Measurements from ENCODE around the gene SLC25A1. TPM values are rescaled to one million over a fixed set of nuclear protein-coding genes. Genes with fewer than 3 reads are reported as not detected.

The SLC25A1 gene
- total and polyA plus RNA-seq, 2 experiments from 2014 or later, result 141 to 242 TPM

GRCh38 chr22:19216579-19216978 is 38.0 kb upstream of the SLC25A1 start:
- no peak for ATAC-seq
- no peaks in the 10 kb centered on the region for H3F3A ChIP-seq (replicated peaks; ENCODE audit: low read depth)
- H3K27ac Mint-ChIP-seq, result no peak overlapping the region

More at GRCh38 chr22:19216579-19216978, 38.0 kb upstream of the SLC25A1 start:
- no peaks in the 10 kb centered on the region for H3K36me3 ChIP-seq (ENCODE audit: insufficient read depth)
- peaks cover 29% of the 10 kb centered on the region for H3K4me1 ChIP-seq (ENCODE audit: insufficient read depth)
- H3K4me2 ChIP-seq, result no peak overlapping the region
- Mint-ChIP-seq H3K9me3 (no peaks in the 10 kb centered on the region; the same call in 2 of the 3 replicates), H3K36me3 (ENCODE audit: low read depth) (peaks cover 15% of the 10 kb centered on the region), H3K27me3 (ENCODE audit: insufficient read depth, low read depth, poor library complexity) (peaks cover 6% of the 10 kb centered on the region), H3K4me3 (no peak overlapping the region), H3K4me1 (peaks cover 55% of the 10 kb centered on the region)
- no peaks in the 10 kb centered on the region for H4K20me1 ChIP-seq (replicated peaks; ENCODE audit: insufficient read depth)
- H3K27ac ChIP-seq (ENCODE audit: low read depth), result no peak overlapping the region
- H2AFZ ChIP-seq, result no peak overlapping the region
- H3K27me3 ChIP-seq (ENCODE audit: insufficient read depth), result no peaks in the 10 kb centered on the region
- no peak overlapping the region for H3K4me3 ChIP-seq
- no peak for TF ChIP-seq POLR2AphosphoS5 (IDR thresholded peaks at IDR 0.05; ENCODE audit: low read depth)
- TF ChIP-seq NANOG (IDR thresholded peaks at IDR 0.05; ENCODE audit: borderline replicate concordance), result no peak
- no peak for TF ChIP-seq ZNF462 (CRISPR knock-in tag; IDR thresholded peaks at IDR 0.05)
- no peak for TF ChIP-seq EZH2 (IDR thresholded peaks at IDR 0.05; ENCODE audit: low read depth, unreplicated experiment)
- no peak for TF ChIP-seq ZNF114 (CRISPR knock-in tag; IDR thresholded peaks at IDR 0.05)
- no peak for TF ChIP-seq JUNB (IDR thresholded peaks at IDR 0.05; ENCODE audit: unreplicated experiment)
- TF ChIP-seq REST (IDR thresholded peaks at IDR 0.05; ENCODE audit: unreplicated experiment), result no peak
- no peak for TF ChIP-seq CREB1 (CRISPR knock-in tag; IDR thresholded peaks at IDR 0.05; ENCODE audit: low read depth)
- no peak for TF ChIP-seq ZNF331 (CRISPR knock-in tag; IDR thresholded peaks at IDR 0.05; ENCODE audit: low read depth)
- no peak for TF ChIP-seq CTCF (conservative IDR thresholded peaks at IDR 0.05; ENCODE audit: low read depth in 2 of 2)
- no peak for TF ChIP-seq ETS1 (IDR thresholded peaks at IDR 0.05)
- TF ChIP-seq EZH2phosphoT487 (IDR thresholded peaks at IDR 0.05; ENCODE audit: unreplicated experiment), result no peak
- no peak for TF ChIP-seq STAT1 (IDR thresholded peaks at IDR 0.05; ENCODE audit: unreplicated experiment)
- no peak for DNase-seq (ENCODE audit: low spot score)
- H3K9me2 ChIP-seq (ENCODE audit: insufficient read depth), result no peaks in the 10 kb centered on the region
- H3K79me2 ChIP-seq (replicated peaks; ENCODE audit: insufficient read depth), result no peaks in the 10 kb centered on the region

Data from GM23338 (cell line).